K562 (cell line): ENCODE measurements around the gene PLEKHH3. TPM values are rescaled to one million over a fixed set of nuclear protein-coding genes. Genes with fewer than 3 reads are reported as not detected.

ENCODE experiments used
- ATAC-seq: fragments of 200-7000 bp; cut with Tn5 transposase; 3 replicates; pipeline ENCODE4 v1.9.1; 2020; ENCODE audit warnings: moderate library complexity
- BruUV-seq: library from RNA; stranded (reverse); fragments of 400-500 nt; replicated peaks from 2 replicates; lab custom pipeline; 2021; lab: Mats Ljungman, UMichigan
- CTCF ChIA-PET: fragments of 300-600 bp; formaldehyde crosslinking; extraction: SDS; loops from one replicate; lab custom pipeline; 2021; ENCODE audit warnings: low intra/inter-chr PET ratio; lab: Yijun Ruan, JAX
- POLR2A ChIA-PET: fragments of 300-600, 350-650 bp; sonication (Branson Sonifier 250); formaldehyde crosslinking; extraction: SDS; loops from one replicate; lab custom pipeline; 2021; ENCODE audit warnings: antibody characterized with exemption, inconsistent platforms; lab: Yijun Ruan, JAX
- DNase-seq, 4 experiments: peaks; one replicate each; pipeline versions ENCODE4 v3.0.0 to v3.0.0-alpha.2; 2011 to 2018; ENCODE audit warnings: low spot score in 3 of 4, mixed read lengths in 3 of 4; ENCODE audit errors: extremely low read depth in 1 of 4
- FAIRE-seq: peaks from 2 replicates; lab custom pipeline; 2011; peaks lifted over from hg19 to GRCh38; lab: Jason Lieb, UNC
- H2AFZ ChIP-seq: 2 replicates; pipeline ENCODE4 v1.6.0; 2011; ENCODE audit warnings: low read depth, low read length, control low read depth, inconsistent platforms
- H3K27ac ChIP-seq: fragments of 200-600 bp; 3 replicates; pipeline ENCODE4 v1.8.0; 2011; ENCODE audit warnings: low read depth, mild to moderate bottlenecking, control low read depth, inconsistent platforms, low read length, moderate library complexity, mixed read lengths; ENCODE audit errors: extremely low read depth
- H3K27me3 ChIP-seq, 2 experiments: fragments of 300-600 bp in 1 of 2; 2 replicates in 1 of 2; 3 replicates in 1 of 2; pipeline versions ENCODE4 v1.6.0 to v1.8.0; 2011; ENCODE audit warnings: inconsistent platforms in 2 of 2, low read length in 2 of 2, mild to moderate bottlenecking in 1 of 2, mixed read lengths in 1 of 2, moderate library complexity in 1 of 2; ENCODE audit not compliant: control insufficient read depth in 2 of 2, insufficient read depth in 2 of 2
- H3K36me3 ChIP-seq: fragments of 300-600 bp; 3 replicates; pipeline ENCODE4 v1.8.0; 2011; ENCODE audit warnings: mild to moderate bottlenecking, low read length, inconsistent platforms; ENCODE audit not compliant: control insufficient read depth, insufficient read depth
- H3K4me1 ChIP-seq, 2 experiments: fragments of 200-600 bp in 1 of 2; replicated peaks in 1 of 2; 2 replicates in 1 of 2; 3 replicates in 1 of 2; pipeline versions ENCODE4 v1.5.1 to v1.8.0; 2011; ENCODE audit warnings: inconsistent platforms in 2 of 2, low read length in 2 of 2, mild to moderate bottlenecking in 1 of 2, mixed read lengths in 1 of 2, moderate library complexity in 1 of 2; ENCODE audit not compliant: control insufficient read depth in 2 of 2, insufficient read depth in 2 of 2
- H3K4me2 ChIP-seq: 2 replicates; pipeline ENCODE4 v1.6.1; 2011; ENCODE audit warnings: low read length, control low read depth, inconsistent platforms, mixed read lengths; ENCODE audit not compliant: insufficient read depth
- H3K4me3 ChIP-seq: fragments of 200-600 bp; sonication (generic), shearing (Covaris generic); 2 replicates; pipeline ENCODE4 v1.5.1; 2016; ENCODE audit warnings: control low read depth, inconsistent platforms
- H3K79me2 ChIP-seq: fragments of 200-600 bp; 3 replicates; pipeline ENCODE4 v1.8.0; 2011; ENCODE audit warnings: low read length, inconsistent platforms; ENCODE audit not compliant: control insufficient read depth, insufficient read depth
- H3K9ac ChIP-seq, 2 experiments: 2 replicates each; pipeline versions ENCODE4 v1.6.0 to v1.6.1; 2011; ENCODE audit warnings: low read depth in 2 of 2, low read length in 2 of 2, control low read depth in 1 of 2, inconsistent platforms in 1 of 2, mild to moderate bottlenecking in 1 of 2, mixed read lengths in 1 of 2; ENCODE audit not compliant: insufficient read depth in 1 of 2
- H3K9me1 ChIP-seq: one replicate; pipeline ENCODE4 v1.6.0; 2011; ENCODE audit warnings: inconsistent platforms, mild to moderate bottlenecking, low read length, moderate library complexity; ENCODE audit not compliant: control insufficient read depth, insufficient read depth
- H3K9me3 ChIP-seq: replicated peaks from 2 replicates; pipeline ENCODE4 v1.5.1; 2011; ENCODE audit warnings: low read depth, low read length, inconsistent platforms; ENCODE audit not compliant: control insufficient read depth, insufficient read depth
- H4K20me1 ChIP-seq: replicated peaks from 2 replicates; pipeline ENCODE4 v1.6.1; 2011; ENCODE audit warnings: low read length, inconsistent platforms, mixed read lengths; ENCODE audit not compliant: control insufficient read depth, insufficient read depth
- FOXK2 ChIP-seq, 2 experiments: fragments of 450-650 bp; IDR thresholded peaks in 1 of 2; conservative IDR thresholded peaks in 1 of 2; 2 replicates each; pipeline ENCODE4 v1.6.1; 2016; ENCODE audit warnings: low read depth in 2 of 2, mild to moderate bottlenecking in 1 of 2
- JUND ChIP-seq, 2 experiments: IDR thresholded peaks; 2 replicates in 1 of 2; 3 replicates in 1 of 2; pipeline ENCODE4 v1.6.1; 2011; ENCODE audit warnings: borderline replicate concordance in 2 of 2, low read depth in 2 of 2, low read length in 2 of 2, improper control_type of control experiment in 1 of 2, missing biosample characterization in 1 of 2, missing genetic modification characterization in 1 of 2, missing genetic modification reagents in 1 of 2
- KDM1A ChIP-seq, 2 experiments: fragments of 450-650 bp; IDR thresholded peaks; 2 replicates each; pipeline ENCODE4 v1.6.1; 2016; ENCODE audit warnings: mild to moderate bottlenecking in 2 of 2
- KDM2B ChIP-seq: fragments of 250-450 bp; sonication (Bioruptor Pico); IDR thresholded peaks from 2 replicates; pipeline ENCODE4 v1.8.0; 2021; ENCODE audit warnings: mild to moderate bottlenecking, moderate library complexity
- MTF1 ChIP-seq: fragments of 250-450 bp; sonication (Bioruptor Pico); IDR thresholded peaks from 2 replicates; pipeline ENCODE4 v1.9.0; 2021; ENCODE audit warnings: moderate library complexity, mild to moderate bottlenecking, inconsistent platforms, borderline replicate concordance
- MYC ChIP-seq, 2 experiments: fragments of 250-450 bp in 1 of 2; sonication (Bioruptor Pico) in 1 of 2; IDR thresholded peaks; 2 replicates each; pipeline versions ENCODE4 v1.5.1 to v1.6.1; 2012 to 2021; ENCODE audit warnings: low read depth in 2 of 2, borderline replicate concordance in 1 of 2, improper control_type of control experiment in 1 of 2, low read length in 1 of 2, mild to moderate bottlenecking in 1 of 2, moderate library complexity in 1 of 2
- SIRT6 ChIP-seq: IDR thresholded peaks from one replicate; pipeline ENCODE4 v1.6.1; 2012; ENCODE audit warnings: low read depth, mild to moderate bottlenecking, control low read depth, inconsistent platforms, low read length, moderate library complexity
- ZNF592 ChIP-seq: fragments of 450-650 bp; IDR thresholded peaks from 2 replicates; pipeline ENCODE4 v1.6.1; 2017; ENCODE audit warnings: antibody characterized with exemption, mild to moderate bottlenecking
- WGBS: fragments of 100-300 bp; shearing (Covaris generic); methylation state at CpG from one replicate; pipeline ENCODE4 v1.1.6; 2016; ENCODE audit warnings: low coverage, mixed read lengths; ENCODE audit not compliant: insufficient coverage; ENCODE audit errors: missing lambda C conversion rate; 5-methylcytosine and 5-hydroxymethylcytosine counted together
- in situ Hi-C: fragments of 300-500 bp; cut with MboI; formaldehyde crosslinking; loops from 4 replicates; pipeline ENCODE4 v1.15.0; 2018; ENCODE audit warnings: inconsistent platforms, mixed read lengths
- intact Hi-C: fragments of 100-400 bp; cut with micrococcal nuclease; formaldehyde crosslinking; loops from 2 replicates; pipeline ENCODE4 v1.14.2; 2022
- polyA plus RNA-seq, 8 experiments: library from polyadenylated mRNA; depleted of rRNA in 4 of 8; stranded (reverse) in 5 of 8; unstranded in 3 of 8; fragments of >200 nt; fragmentation: Nextera tagmentation in 2 of 8; fragmentation: Illumina TruSeq in 1 of 8; extraction: Ambion mirVana in 2 of 8; extraction: Trizol in 1 of 8; gene quantifications; 2 replicates each; pipeline versions ENCODE4 v1.2.1 to v1.2.3, GENCODE V29; 2011 to 2014; ENCODE audit warnings: inconsistent platforms in 1 of 8, missing spikeins in 1 of 8
- total RNA-seq, 7 experiments: library from RNA; depleted of rRNA in 6 of 7; stranded (reverse); fragments of >200 nt in 6 of 7; fragmentation: Illumina TruSeq in 2 of 7; extraction: Trizol in 2 of 7; gene quantifications; 2 replicates each; pipeline versions ENCODE4 v1.2.1 to v1.2.3, GENCODE V29; 2011 to 2021; ENCODE audit warnings: low replicate concordance in 1 of 7

PLEKHH3 gene
- total and polyA plus RNA-seq, 9 of the 15 experiments (the other 6 are each of a cell fraction or from before 2014, with no cell fraction given): 0.58 to 34.5 (median 5.0) TPM

GRCh38 chr17:42674755-42675347 lies 1.9 kb downstream of the PLEKHH3 start:
- peaks cover 26 to 74% of the 10 kb centered on the region in 2 experiments for H3K4me1 ChIP-seq
- CTCF ChIA-PET: no interaction called here
- H3K9ac ChIP-seq: peak overlapping the region; percentile 51 to 94
- peaks cover 36% of the 10 kb centered on the region for H3K79me2 ChIP-seq
- H3K9me1 ChIP-seq: no peaks in the 10 kb centered on the region
- WGBS: 69% methylated on average over 4 of the region's 9 CpGs
- POLR2A ChIA-PET: interaction anchor here (0.6 kb wide), 1 partner anchor 149 kb away, joined by 3 read pairs; the partner anchor contains the start of gene BECN1
- H2AFZ ChIP-seq: no peak overlapping the region
- peak overlapping the region; percentile 85 for H3K4me2 ChIP-seq
- no TSS peak for BruUV-seq
- DNase-seq (peak in 1 of 4 experiments; percentile 39), FAIRE-seq (peak; percentile 75), ATAC-seq (no peak)
- peaks cover 41% of the 10 kb centered on the region; the same call in 1 of the 3 replicates for H3K36me3 ChIP-seq
- H4K20me1 ChIP-seq: peaks cover 5% of the 10 kb centered on the region
- H3K27me3 ChIP-seq: no peaks in the 10 kb centered on the region
- peak overlapping the region; percentile 61 for H3K4me3 ChIP-seq
- in situ Hi-C loops (no loop called here), intact Hi-C loops (loop anchor here (5.0 kb wide), 1 partner anchor 68 kb away; the partner anchor contains the start of genes RETREG3 and TUBG1)
- TF ChIP-seq JUND (IDR thresholded peaks at IDR 0.05; ENCODE audit: borderline replicate concordance, low read depth, low read length) (no peak), JUND (tag; IDR thresholded peaks at IDR 0.05; ENCODE audit: borderline replicate concordance, low read depth, low read length) (no peak), SIRT6 (no peak), ZNF592 (no peak), KDM1A (IDR thresholded peaks at IDR 0.05) (peak in 1 of 2 experiments; percentile 59; a peak in 1 of 4 replicates), MTF1 (CRISPR knock-in tag) (no peak), KDM2B (CRISPR knock-in tag) (no peak), FOXK2 (conservative IDR thresholded peaks at IDR 0.05 in 1 of 2, IDR thresholded peaks at IDR 0.05 in 1 of 2; ENCODE audit: low read depth in 2 of 2) (no peak), MYC (IDR thresholded peaks at IDR 0.05; ENCODE audit: low read depth, low read length) (no peak), MYC (CRISPR knock-in tag; IDR thresholded peaks at IDR 0.05; ENCODE audit: borderline replicate concordance, low read depth) (no peak)
- no peaks in the 10 kb centered on the region for H3K9me3 ChIP-seq
- H3K27ac ChIP-seq: peak overlapping the region; percentile 48; the same call in 2 of the 3 replicates
